H1 (cell line): ENCODE data around the gene NDUFV1.
"Not testable (repeated sequence)": the region's sequence is repeated elsewhere in the genome, so short reads cannot be mapped to it uniquely, and the experiment has no call there.

Source experiments
- BACH1 ChIP-seq: IDR thresholded peaks from 2 replicates; pipeline ENCODE4 v1.6.1; 2012; ENCODE audit warnings: low read length, improper control_type of control experiment
- CREB1 ChIP-seq: IDR thresholded peaks from 2 replicates; pipeline ENCODE4 v1.6.1; 2012; ENCODE audit warnings: inconsistent platforms
- CTCF ChIP-seq, 3 experiments: IDR thresholded peaks; 1 replicate in 2 of 3; 2 replicates in 1 of 3; pipeline versions ENCODE4 v1.5.1 to v1.6.1; 2011; ENCODE audit warnings: low read length in 3 of 3, mild to moderate bottlenecking in 3 of 3, inconsistent platforms in 2 of 3, low read depth in 1 of 3, moderate library complexity in 1 of 3; ENCODE audit not compliant: insufficient read depth in 1 of 3; ENCODE audit errors: control extremely low read depth in 1 of 3
- EZH2 ChIP-seq: fragments of 200-600 bp; sonication (generic); IDR thresholded peaks from 2 replicates; pipeline ENCODE4 v1.7.1; 2012; ENCODE audit warnings: low read depth, mild to moderate bottlenecking, moderate library complexity, low read length, inconsistent platforms; ENCODE audit not compliant: severe bottlenecking
- POLR2A ChIP-seq, 2 experiments: IDR thresholded peaks; 1 replicate in 1 of 2; 2 replicates in 1 of 2; pipeline ENCODE4 v1.6.1; 2011; ENCODE audit warnings: low read depth in 2 of 2, low read length in 2 of 2, mild to moderate bottlenecking in 2 of 2; ENCODE audit errors: control extremely low read depth in 1 of 2
- SUZ12 ChIP-seq: fragments of 200-600 bp; sonication (generic); IDR thresholded peaks from 2 replicates; pipeline ENCODE4 v1.6.1; 2012; ENCODE audit warnings: mild to moderate bottlenecking, inconsistent platforms, low read length, moderate library complexity, mixed read lengths

GRCh38 chr11:67597458-67597857, 9.3 kb upstream of the NDUFV1 start:
- TF ChIP-seq CTCF (IDR thresholded peaks at IDR 0.05; ENCODE audit: control extremely low read depth in 1 of 3, insufficient read depth in 1 of 3, low read depth in 1 of 3, low read length in 3 of 3); EZH2; CREB1; POLR2A (IDR thresholded peaks at IDR 0.05; ENCODE audit: control extremely low read depth in 1 of 2, low read depth in 2 of 2, low read length in 2 of 2); BACH1; SUZ12: not testable (repeated sequence)
